BJ (cell line): ENCODE measurements around the gene GABRB3. TPM values are rescaled to one million over a fixed set of nuclear protein-coding genes. Genes with fewer than 3 reads are reported as not detected.

Experiments used
- CTCF ChIA-PET: fragments of 350-600 bp; formaldehyde crosslinking; extraction: SDS; loops from one replicate; lab custom pipeline; 2021; ENCODE audit warnings: antibody characterized with exemption, inconsistent platforms; lab: Yijun Ruan, JAX
- POLR2A ChIA-PET: fragments of 300-600 bp; sonication (Branson Sonifier 250); formaldehyde crosslinking; extraction: SDS; loops from one replicate; lab custom pipeline; 2021; ENCODE audit warnings: antibody characterized with exemption; lab: Charles Lee
- DNase-seq: peaks from one replicate; pipeline ENCODE4 v3.0.0-alpha.2; 2011; ENCODE audit warnings: low read depth
- H3K27me3 ChIP-seq: 2 replicates; pipeline ENCODE4 v1.6.0; 2011; ENCODE audit warnings: low read length; ENCODE audit not compliant: control insufficient read depth, insufficient read depth
- H3K36me3 ChIP-seq: 2 replicates; pipeline ENCODE4 v1.5.1; 2011; ENCODE audit warnings: low read length; ENCODE audit not compliant: control insufficient read depth, insufficient read depth
- H3K4me3 ChIP-seq: 2 replicates; pipeline ENCODE4 v1.5.1; 2011; ENCODE audit warnings: low read depth, mild to moderate bottlenecking, control low read depth, low read length
- polyA plus RNA-seq: library from polyadenylated mRNA; depleted of rRNA; stranded (reverse); fragments of >200 nt; gene quantifications from 2 replicates; pipeline ENCODE4 v1.2.3, GENCODE V29; 2011
- TF ChIP-seq, protein P1 (sequence below): IDR thresholded peaks from 2 replicates; pipeline ENCODE4 v1.5.1; 2011; ENCODE audit warnings: low read depth, mild to moderate bottlenecking, control low read depth, inconsistent platforms, low read length, moderate library complexity; ENCODE audit not compliant: insufficient read depth

Gene GABRB3
- polyA plus RNA-seq, 1 experiment: 2.3 TPM

DNA sequence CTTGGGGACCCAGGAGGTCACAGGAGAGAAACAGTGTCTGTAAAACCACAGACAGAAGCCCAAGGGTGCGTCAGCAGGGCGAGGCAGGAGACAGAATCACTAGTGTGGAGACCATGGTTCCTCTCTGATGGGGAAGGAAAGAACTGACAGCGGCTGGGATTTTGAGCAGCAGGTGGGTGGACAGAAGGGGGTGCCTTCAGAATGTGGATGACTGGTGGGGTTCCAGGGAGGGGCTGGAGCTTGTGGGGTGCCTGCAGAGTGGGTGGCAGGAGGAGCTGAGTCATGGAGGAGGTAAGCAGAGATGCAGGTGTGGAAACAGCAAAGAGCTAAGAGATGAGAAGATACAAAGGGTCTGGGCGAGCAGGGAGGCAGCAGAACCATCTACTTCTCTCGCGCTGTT, 124.2 kb downstream of the GABRB3 start:
- TF ChIP-seq, protein P1, sequence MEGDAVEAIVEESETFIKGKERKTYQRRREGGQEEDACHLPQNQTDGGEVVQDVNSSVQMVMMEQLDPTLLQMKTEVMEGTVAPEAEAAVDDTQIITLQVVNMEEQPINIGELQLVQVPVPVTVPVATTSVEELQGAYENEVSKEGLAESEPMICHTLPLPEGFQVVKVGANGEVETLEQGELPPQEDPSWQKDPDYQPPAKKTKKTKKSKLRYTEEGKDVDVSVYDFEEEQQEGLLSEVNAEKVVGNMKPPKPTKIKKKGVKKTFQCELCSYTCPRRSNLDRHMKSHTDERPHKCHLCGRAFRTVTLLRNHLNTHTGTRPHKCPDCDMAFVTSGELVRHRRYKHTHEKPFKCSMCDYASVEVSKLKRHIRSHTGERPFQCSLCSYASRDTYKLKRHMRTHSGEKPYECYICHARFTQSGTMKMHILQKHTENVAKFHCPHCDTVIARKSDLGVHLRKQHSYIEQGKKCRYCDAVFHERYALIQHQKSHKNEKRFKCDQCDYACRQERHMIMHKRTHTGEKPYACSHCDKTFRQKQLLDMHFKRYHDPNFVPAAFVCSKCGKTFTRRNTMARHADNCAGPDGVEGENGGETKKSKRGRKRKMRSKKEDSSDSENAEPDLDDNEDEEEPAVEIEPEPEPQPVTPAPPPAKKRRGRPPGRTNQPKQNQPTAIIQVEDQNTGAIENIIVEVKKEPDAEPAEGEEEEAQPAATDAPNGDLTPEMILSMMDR: no peak
- CTCF ChIA-PET: no interaction called here
- DNase-seq: no peak
- POLR2A ChIA-PET: no interaction called here
- H3K36me3 ChIP-seq: no peaks in the 10 kb centered on the region
- H3K4me3 ChIP-seq: no peak overlapping the region
- no peaks in the 10 kb centered on the region for H3K27me3 ChIP-seq

DNA sequence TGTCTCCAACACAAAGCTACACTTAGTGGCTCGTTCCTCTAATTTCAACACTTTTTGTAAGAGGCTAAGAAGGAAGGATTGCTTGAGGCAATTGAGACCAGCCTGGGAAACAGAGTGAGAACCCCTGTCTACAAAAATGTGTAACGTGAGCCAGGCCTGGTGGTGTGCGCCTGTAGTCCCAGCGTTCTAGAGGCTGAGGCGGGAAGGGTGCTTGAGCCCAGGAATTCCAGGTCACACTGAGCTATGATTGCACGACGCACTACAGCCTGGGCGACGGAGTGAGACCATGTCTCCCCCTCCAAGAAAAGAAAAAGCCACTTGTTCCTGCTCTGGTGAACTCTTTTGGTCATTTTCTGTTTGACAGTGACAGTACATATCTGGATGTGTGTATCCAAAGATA, 127.9 kb downstream of the GABRB3 start:
- H3K36me3 ChIP-seq: no peaks in the 10 kb centered on the region
- CTCF ChIA-PET: no interaction called here
- no peak overlapping the region for H3K4me3 ChIP-seq
- no peak for DNase-seq
- POLR2A ChIA-PET: no interaction called here
- no peaks in the 10 kb centered on the region for H3K27me3 ChIP-seq
- TF ChIP-seq, protein P1: no peak

DNA sequence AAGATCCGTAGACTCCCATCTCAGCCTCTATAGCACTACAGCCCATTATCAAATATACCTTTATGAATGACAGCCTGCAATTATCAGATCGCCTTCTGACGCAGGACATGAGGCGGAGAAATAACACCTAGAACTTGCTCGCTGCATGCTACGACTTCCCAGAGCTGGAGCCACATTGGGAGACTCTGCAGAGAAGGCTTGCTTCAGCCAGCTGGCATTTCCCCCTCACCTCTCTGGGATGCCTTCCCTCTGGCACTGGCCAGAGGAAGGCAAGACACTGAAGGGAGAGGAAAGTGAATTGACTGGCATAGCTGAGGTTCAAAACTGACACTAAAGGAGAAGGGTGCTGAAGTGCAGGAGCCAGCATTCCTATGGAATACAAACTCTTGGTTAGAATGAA, 131.7 kb downstream of the GABRB3 start:
- Histone ChIP-seq H3K4me3 (no peak overlapping the region), H3K36me3 (no peaks in the 10 kb centered on the region), H3K27me3 (no peaks in the 10 kb centered on the region)
- ChIA-PET CTCF (no interaction called here), POLR2A (no interaction called here)
- no peak for DNase-seq
- TF ChIP-seq, protein P1: no peak

DNA sequence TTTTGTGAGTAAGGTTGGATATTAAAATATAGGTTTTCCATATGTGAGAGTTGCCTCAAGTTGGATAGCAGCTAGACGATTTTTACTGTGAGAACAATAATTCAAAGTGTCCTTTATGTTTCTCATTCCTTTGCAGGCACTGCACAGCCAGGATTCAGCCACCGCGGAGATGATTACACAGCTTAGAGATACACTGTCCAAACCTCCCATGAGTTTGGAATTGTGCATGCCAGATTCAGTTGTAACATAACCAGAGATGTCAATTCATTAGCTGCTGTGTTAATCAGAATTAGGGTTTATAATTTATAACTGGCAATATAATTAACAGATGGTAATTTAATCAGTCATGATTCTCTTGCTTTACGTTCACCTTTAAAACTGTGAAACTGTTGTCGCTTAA, 132.3 kb downstream of the GABRB3 start:
- POLR2A ChIA-PET: no interaction called here
- DNase-seq: no peak
- CTCF ChIA-PET: no interaction called here
- TF ChIP-seq, protein P1: no peak
- Histone ChIP-seq H3K27me3 (no peaks in the 10 kb centered on the region), H3K4me3 (no peak overlapping the region), H3K36me3 (no peaks in the 10 kb centered on the region)

DNA sequence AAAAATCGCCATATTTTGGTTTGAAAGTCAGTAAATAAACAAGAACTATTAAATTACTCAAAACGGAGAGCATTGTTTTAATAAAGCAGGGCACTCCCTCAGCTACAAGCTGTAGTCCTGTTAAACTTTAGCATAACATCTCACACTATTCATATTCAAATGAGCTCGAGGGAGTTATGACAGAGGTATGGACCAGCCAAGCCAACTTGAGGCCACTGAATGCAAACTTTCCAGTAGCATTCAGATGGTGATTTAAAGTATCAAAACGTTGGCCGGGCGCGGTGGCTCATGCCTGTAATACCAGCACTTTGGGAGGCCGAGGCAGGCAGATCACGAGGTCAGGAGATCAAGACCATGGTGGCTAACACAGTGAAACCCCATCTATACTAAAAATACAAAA, 132.9 kb downstream of the GABRB3 start:
- TF ChIP-seq, protein P1: no peak
- Histone ChIP-seq H3K27me3 (no peaks in the 10 kb centered on the region), H3K36me3 (no peaks in the 10 kb centered on the region), H3K4me3 (no peak overlapping the region)
- ChIA-PET CTCF (no interaction called here), POLR2A (no interaction called here)
- DNase-seq: no peak
